Aorta (tissue), 5 donors: Measurements from ENCODE around the gene ZNF296. TPM values are rescaled to one million over a fixed set of nuclear protein-coding genes. Genes with fewer than 3 reads are reported as not detected.

Source experiments
- ATAC-seq: fragments of 200-7000 bp; cut with Tn5 transposase; one replicate; pipeline ENCODE4 v1.9.1; 2022; ENCODE audit warnings: moderate library complexity; ENCODE audit not compliant: low FRiP score
- DNase-seq, 2 donors: peaks; one replicate each; pipeline ENCODE4 v3.0.0-alpha.2; 2020
- H3K27ac ChIP-seq, 2 donors: one replicate each; pipeline ENCODE4 v1.5.1; 2013; ENCODE audit warnings: low read length in 2 of 2, mild to moderate bottlenecking in 2 of 2, moderate library complexity in 2 of 2, control low read depth in 1 of 2, inconsistent platforms in 1 of 2, low read depth in 1 of 2
- H3K27me3 ChIP-seq, 2 donors: one replicate each; pipeline ENCODE4 v1.6.1; 2013; ENCODE audit warnings: control low read depth in 1 of 2, low read length in 1 of 2, mild to moderate bottlenecking in 1 of 2, moderate library complexity in 1 of 2; ENCODE audit not compliant: insufficient read depth in 2 of 2, control insufficient read depth in 1 of 2
- H3K36me3 ChIP-seq, 2 donors: one replicate each; pipeline ENCODE4 v1.6.1; 2013; ENCODE audit warnings: control low read depth in 1 of 2, low read length in 1 of 2, mild to moderate bottlenecking in 1 of 2; ENCODE audit not compliant: insufficient read depth in 2 of 2, control insufficient read depth in 1 of 2
- H3K4me1 ChIP-seq, 2 donors: one replicate each; pipeline ENCODE4 v1.6.1; 2013; ENCODE audit warnings: low read length in 2 of 2, control low read depth in 1 of 2, mild to moderate bottlenecking in 1 of 2, moderate library complexity in 1 of 2; ENCODE audit not compliant: insufficient read depth in 2 of 2, control insufficient read depth in 1 of 2
- H3K4me3 ChIP-seq, 2 donors: one replicate each; pipeline ENCODE4 v1.5.1; 2013; ENCODE audit warnings: low read length in 2 of 2, control low read depth in 1 of 2, mild to moderate bottlenecking in 1 of 2
- H3K9me3 ChIP-seq: one replicate; pipeline ENCODE4 v1.6.1; 2013; ENCODE audit warnings: mild to moderate bottlenecking, low read length; ENCODE audit not compliant: control insufficient read depth
- WGBS, 2 donors: extraction: QIAGEN DNeasy Blood & Tissue Kit; methylation state at CpG; one replicate each; pipeline ENCODE4 v1.1.7; 2013; 5-methylcytosine and 5-hydroxymethylcytosine counted together
- intact Hi-C, 2 donors: fragments of 100-400 bp; cut with DNase I; formaldehyde crosslinking; loops; one replicate each; pipeline versions ENCODE4 v1.14.2 to v1.15.0; 2022
- polyA plus RNA-seq, 2 donors: library from polyadenylated mRNA; stranded (reverse); fragments of 200-250 nt; gene quantifications; one replicate each; pipeline ENCODE4 v1.2.3, GENCODE V29; 2013
- total RNA-seq, 2 donors: library from RNA; stranded (reverse); fragmentation: NEBNext Ultra II Directional; extraction: Animal tissue kit (Norgen Biotek cat#: 25700); gene quantifications; one replicate each; pipeline ENCODE4 v1.2.1, GENCODE V29; 2021
- donor health status: healthy with polysubstance abuse.
- donor health status: Bipolar disorder and iron deficiency.
- donor health status: DM: no; HTN: no; CAD: no.
- donor health status: DM: no; HTN: no; CAD: no.
- donor health status: DM: yes; HTN: yes; CAD: no.

ZNF296 gene
- total and polyA plus RNA-seq, 4 donors: 0.19 to 1.1 (median 0.41) TPM

GRCh38 chr19:45092747-45093678 lies 16.7 kb upstream of the ZNF296 start, which contains the start of gene PPP1R37:
PPP1R37 (plus strand) TSS chr19:45093179; CDS start chr19:45093326, 147 bp downstream.
- peaks cover 0 to 2% of the 10 kb centered on the region in 2 donors for H3K4me1 ChIP-seq

GRCh38 chr19:45091031-45091923 lies 15.0 kb upstream of the ZNF296 start:
- 1 to 2% methylated on average over 64 of the region's 64 CpGs for WGBS, 2 donors
- DNase-seq (peak; percentile 99 to 100), ATAC-seq (peak; percentile 98)
- H3K4me1 ChIP-seq: peaks cover 0 to 2% of the 10 kb centered on the region in 2 donors
- H3K27me3 ChIP-seq: no peaks in the 10 kb centered on the region
- no peaks in the 10 kb centered on the region for H3K36me3 ChIP-seq
- H3K4me3 ChIP-seq: peak overlapping the region; percentile 35 to 65
- intact Hi-C loops: loop anchor here in 1 of 2 donors (5.0 kb wide), 1 partner anchor 86 kb away; the partner anchor contains the start of genes BLOC1S3 and TRAPPC6A
- H3K27ac ChIP-seq: peak overlapping the region in 1 of 2 donors; percentile 66
- no peaks in the 10 kb centered on the region for H3K9me3 ChIP-seq

More at GRCh38 chr19:45092747-45093678, 16.7 kb upstream of the ZNF296 start, which contains the start of gene PPP1R37:
- ATAC-seq (peak; percentile 96), DNase-seq (peak; percentile 97)
- Histone ChIP-seq H3K27ac (peak within 1 kb of the TSS in 1 of 2 donors; percentile 75), H3K9me3 (no peaks in the 10 kb centered on the region), H3K27me3 (no peaks in the 10 kb centered on the region), H3K4me3 (peak within 1 kb of the TSS; percentile 56 to 65), H3K36me3 (no peaks in the 10 kb centered on the region)
- WGBS, 2 donors: 0% methylated on average over 86 to 103 of the region's 103 CpGs
- intact Hi-C loops: loop anchor here in 1 of 2 donors (5.0 kb wide), 1 partner anchor 84 kb away; the partner anchor contains the start of genes BLOC1S3 and TRAPPC6A

GRCh38 chr19:45090606-45091005 lies 14.3 kb upstream of the ZNF296 start:
- H3K9me3 ChIP-seq: no peaks in the 10 kb centered on the region
- H3K27me3 ChIP-seq: no peaks in the 10 kb centered on the region
- peaks cover 0 to 2% of the 10 kb centered on the region in 2 donors for H3K4me1 ChIP-seq
- ATAC-seq (no peak), DNase-seq (no peak)
- H3K27ac ChIP-seq: no peak overlapping the region
- H3K36me3 ChIP-seq: no peaks in the 10 kb centered on the region
- intact Hi-C loops: loop anchor here in 1 of 2 donors (5.0 kb wide), 1 partner anchor 87 kb away; the partner anchor contains the start of genes BLOC1S3 and TRAPPC6A
- 34 to 42% methylated on average over 5 of the region's 5 CpGs for WGBS, 2 donors
- no peak overlapping the region for H3K4me3 ChIP-seq

DNA sequence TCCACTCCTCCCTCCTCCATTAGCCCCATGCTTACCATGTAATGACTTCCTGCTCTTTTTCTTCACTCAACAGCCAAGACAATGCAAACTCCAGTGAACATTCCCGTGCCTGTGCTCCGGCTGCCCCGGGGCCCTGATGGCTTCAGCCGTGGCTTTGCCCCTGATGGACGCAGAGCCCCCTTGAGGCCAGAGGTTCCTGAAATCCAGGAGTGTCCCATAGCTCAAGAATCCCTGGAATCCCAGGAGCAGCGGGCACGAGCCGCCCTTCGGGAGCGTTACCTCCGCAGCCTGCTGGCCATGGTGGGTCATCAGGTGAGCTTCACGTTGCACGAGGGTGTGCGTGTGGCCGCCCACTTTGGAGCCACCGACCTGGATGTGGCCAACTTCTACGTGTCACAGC lies 13.8 kb upstream of the ZNF296 start:
- ATAC-seq (no peak), DNase-seq (no peak)
- Histone ChIP-seq H3K4me3 (no peak overlapping the region), H3K4me1 (peaks cover 0 to 2% of the 10 kb centered on the region in 2 donors), H3K27me3 (no peaks in the 10 kb centered on the region), H3K36me3 (no peaks in the 10 kb centered on the region), H3K27ac (no peak overlapping the region), H3K9me3 (no peaks in the 10 kb centered on the region)
- WGBS, 2 donors: 85 to 90% methylated on average over 17 of the region's 17 CpGs
- intact Hi-C loops: loop anchor here in 1 of 2 donors (5.0 kb wide), 1 partner anchor 87 kb away; the partner anchor contains the start of genes BLOC1S3 and TRAPPC6A

DNA sequence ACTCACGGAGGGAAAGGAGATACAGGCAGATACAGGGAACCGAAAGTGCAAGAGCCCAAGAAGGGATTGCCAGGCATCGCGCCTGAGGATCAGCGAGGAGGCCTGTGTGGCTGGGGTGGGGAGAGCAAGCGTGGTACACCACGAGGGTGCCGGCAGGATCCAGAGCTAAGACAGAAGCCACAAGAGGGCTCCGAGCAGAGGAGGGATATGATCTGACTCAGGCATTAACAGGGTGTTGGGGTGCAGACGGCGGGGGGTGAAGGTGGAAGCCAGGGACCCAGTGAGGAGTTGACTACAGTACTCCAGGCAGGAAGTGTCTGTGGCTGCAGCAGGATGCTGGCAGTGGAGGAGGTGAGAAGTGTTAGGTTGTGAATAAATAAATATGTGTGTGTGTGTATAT lies 11.3 kb upstream of the ZNF296 start:
- Histone ChIP-seq H3K27me3 (no peaks in the 10 kb centered on the region), H3K36me3 (no peaks in the 10 kb centered on the region), H3K4me3 (no peak overlapping the region), H3K4me1 (no peaks in the 10 kb centered on the region), H3K9me3 (no peaks in the 10 kb centered on the region), H3K27ac (no peak overlapping the region)
- ATAC-seq (no peak), DNase-seq (no peak)
- intact Hi-C loops: no loop called here
- 87 to 91% methylated on average over 11 of the region's 11 CpGs for WGBS, 2 donors

GRCh38 chr19:45086480-45086879 lies 10.2 kb upstream of the ZNF296 start:
- H3K36me3 ChIP-seq: no peaks in the 10 kb centered on the region
- intact Hi-C loops: no loop called here
- no peak for ATAC-seq
- no peak overlapping the region for H3K4me3 ChIP-seq
- WGBS, 2 donors: 94 to 95% methylated on average over 4 of the region's 4 CpGs
- no peaks in the 10 kb centered on the region for H3K4me1 ChIP-seq
- H3K9me3 ChIP-seq: no peaks in the 10 kb centered on the region
- DNase-seq: no peak
- no peak overlapping the region for H3K27ac ChIP-seq
- no peaks in the 10 kb centered on the region for H3K27me3 ChIP-seq

- ATAC-seq (no peak), DNase-seq (no peak)
- Histone ChIP-seq H3K27me3 (no peaks in the 10 kb centered on the region), H3K9me3 (no peaks in the 10 kb centered on the region), H3K4me1 (no peaks in the 10 kb centered on the region), H3K36me3 (no peaks in the 10 kb centered on the region), H3K27ac (no peak overlapping the region), H3K4me3 (no peak overlapping the region)
- intact Hi-C loops: no loop called here
- 89 to 90% methylated on average over 5 of the region's 5 CpGs for WGBS, 2 donors
Measured at GRCh38 chr19:45082170-45082569, 5.9 kb upstream of the ZNF296 start.

GRCh38 chr19:45079911-45080370 lies 3.7 kb upstream of the ZNF296 start:
- DNase-seq (no peak), ATAC-seq (no peak)
- Histone ChIP-seq H3K9me3 (no peaks in the 10 kb centered on the region), H3K4me3 (peak overlapping the region; percentile 36 to 88), H3K27ac (no peak overlapping the region), H3K36me3 (no peaks in the 10 kb centered on the region), H3K4me1 (no peaks in the 10 kb centered on the region), H3K27me3 (no peaks in the 10 kb centered on the region)
- 6 to 7% methylated on average over 6 of the region's 6 CpGs for WGBS, 2 donors
- intact Hi-C loops: loop anchor here in 1 of 2 donors (5.0 kb wide), 1 partner anchor 43 kb away; the partner anchor contains the start of gene CLASRP
